Activated effector memory CD4-positive, alpha-beta T cell treated with Interleukin-2 at 50 U/mL for 16 hours (primary cell): ENCODE results near the gene FLOT2.
"Not testable (repeated sequence)": the region's sequence is repeated elsewhere in the genome, so short reads cannot be mapped to it uniquely, and the experiment has no call there.

Source experiments
- DNase-seq: peaks from one replicate; pipeline ENCODE4 v3.0.0-alpha.2; 2020

FLOT2 gene

DNA sequence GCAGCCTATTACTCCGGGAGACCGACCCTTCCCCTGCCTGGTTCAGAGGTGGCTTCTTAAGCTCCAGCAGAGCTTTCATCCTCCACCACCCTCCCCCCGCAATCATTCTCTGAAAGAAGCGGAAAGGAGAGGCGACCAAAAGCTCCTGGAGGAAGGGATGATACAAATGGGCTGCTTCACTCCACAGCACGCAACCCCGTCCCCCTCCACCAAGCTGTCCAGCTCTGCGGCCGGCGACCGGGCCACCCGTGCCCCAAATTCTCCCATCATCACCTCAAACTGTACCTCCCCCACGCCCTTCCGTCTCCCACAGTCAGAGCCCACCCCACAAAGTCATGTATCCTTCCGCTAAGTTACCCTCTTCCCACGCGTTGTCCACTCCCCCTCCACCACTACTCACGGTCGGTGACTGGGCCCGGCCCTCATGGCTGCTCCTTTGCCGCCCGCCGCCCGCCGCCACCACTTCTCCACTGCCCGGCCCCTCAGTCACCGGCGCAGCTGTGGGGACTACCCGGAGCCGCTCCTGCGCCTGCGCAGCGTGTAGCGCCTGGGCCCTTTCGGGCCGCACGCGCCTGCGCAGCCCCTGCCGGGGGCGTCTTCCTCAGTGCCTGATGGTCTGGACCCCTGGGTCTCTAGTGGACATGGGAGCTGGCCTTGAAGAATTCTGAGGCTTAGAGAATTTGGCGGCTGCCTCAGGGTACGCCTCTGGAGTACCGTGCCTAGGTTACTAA, 55.1 kb downstream of the FLOT2 start, which contains the start of gene FAM222B:
Gene FAM222B, minus strand, starts transcription at position 509 of the 731 bp plus-strand sequence. CDS start 76,123 bp downstream, outside the sequence.
- peak; percentile 79 for DNase-seq

DNA sequence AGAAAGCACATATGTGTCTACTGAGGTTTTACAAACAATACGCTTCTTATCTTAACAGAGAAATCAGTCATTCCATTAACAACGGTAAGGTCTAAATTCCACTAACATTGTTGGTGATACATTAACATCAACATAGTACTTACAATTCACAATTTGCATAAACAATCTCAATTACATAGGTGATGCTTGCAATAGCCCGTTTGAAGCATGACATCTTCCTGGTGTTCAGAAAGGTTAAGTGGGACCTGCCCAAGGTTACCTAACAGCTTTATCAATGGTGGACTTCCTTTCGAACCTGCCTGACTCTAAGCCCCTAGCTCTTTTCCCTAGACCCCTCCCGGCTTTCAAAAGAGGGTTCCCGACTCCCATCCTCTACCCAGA, 55.6 kb downstream of the FLOT2 start:
- DNase-seq, result no peak

- no peak for DNase-seq
These were observed 58.3 kb downstream of the FLOT2 start for GRCh38 chr17:28839221-28839620.

DNA sequence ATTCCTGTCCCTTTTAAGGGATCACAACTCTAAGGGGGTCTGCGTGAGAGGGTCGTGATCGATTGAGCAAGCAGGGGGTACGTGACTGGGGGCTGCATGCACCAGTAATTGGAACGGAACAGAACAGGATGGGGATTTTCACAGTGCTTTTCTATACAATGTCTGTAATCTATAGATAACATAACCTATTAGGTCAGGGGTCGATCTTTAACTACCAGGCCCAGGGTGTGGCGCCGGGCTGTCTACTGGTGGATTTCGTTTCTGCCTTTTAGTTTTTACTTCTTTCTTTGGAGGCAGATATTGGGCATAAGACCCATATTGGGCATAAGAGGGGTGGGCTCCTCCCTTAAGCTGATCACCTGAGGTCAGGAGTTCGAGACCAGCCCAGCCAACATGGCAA, 61.0 kb downstream of the FLOT2 start:
- DNase-seq, result not testable (repeated sequence)

DNA sequence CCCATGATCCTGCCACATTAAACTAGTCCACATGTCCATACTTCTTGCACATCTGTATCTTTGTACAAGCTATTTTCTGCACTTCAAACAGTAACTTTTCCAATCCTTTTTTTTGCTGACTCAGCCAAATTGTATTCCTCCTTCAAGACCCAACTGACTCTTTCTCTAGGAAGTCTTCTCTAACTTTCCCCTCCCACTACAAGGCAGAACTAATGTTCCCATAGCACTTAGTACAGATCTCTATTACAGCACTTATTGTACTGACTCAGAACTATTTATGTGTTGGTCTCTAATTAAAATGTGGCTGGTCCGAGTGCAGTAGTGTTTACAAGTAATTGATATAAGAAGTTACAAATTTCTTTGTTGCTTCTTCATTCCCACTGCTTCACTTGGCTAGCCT, 63.1 kb downstream of the FLOT2 start:
- no peak for DNase-seq
